HCT116 (cell line): Measurements from ENCODE around the gene EVX2. TPM values are rescaled to one million over a fixed set of nuclear protein-coding genes. Genes with fewer than 3 reads are reported as not detected.

Experiments
- ATAC-seq: fragments of 200-7000 bp; cut with Tn5 transposase; 2 replicates; pipeline ENCODE4 v1.9.1; 2020; ENCODE audit warnings: mild to moderate bottlenecking, moderate library complexity
- BruUV-seq: library from RNA; stranded (reverse); fragments of 400-500 nt; replicated peaks from 2 replicates; lab custom pipeline; 2021; lab: Mats Ljungman, UMichigan
- CTCF ChIA-PET: fragments of 300-600 bp; sonication (Branson Sonifier 250); formaldehyde crosslinking; loops from one replicate; lab custom pipeline; 2021; ENCODE audit warnings: antibody characterized with exemption; lab: Charles Lee
- POLR2A ChIA-PET: fragments of 300-600, 350-600 bp; sonication (Branson Sonifier 250); formaldehyde crosslinking; loops from one replicate; lab custom pipeline; 2021; ENCODE audit warnings: antibody characterized with exemption; lab: Charles Lee
- RAD21 ChIA-PET, 2 experiments: fragments of 300-600 bp; sonication (Branson Sonifier 250); formaldehyde crosslinking; loops; one replicate each; lab custom pipeline; 2023; ENCODE audit warnings: low total read pairs in 2 of 2; ENCODE audit not compliant: uncharacterized antibody in 2 of 2, unreplicated experiment in 2 of 2, low non-redundant PET in 1 of 2; lab: Charles Lee
- DNase-seq: peaks from one replicate; pipeline ENCODE4 v3.0.0-alpha.2; 2010; ENCODE audit warnings: low read depth, low spot score
- H2AFZ ChIP-seq: fragments of 200-600 bp; shearing (Covaris generic), sonication (generic); 2 replicates; pipeline ENCODE4 v1.6.1; 2017; ENCODE audit warnings: low read depth, mixed run types, mixed read lengths, antibody characterized with exemption, low read length; ENCODE audit not compliant: poor library complexity, severe bottlenecking
- H3K27ac ChIP-seq: 2 replicates; pipeline ENCODE4 v1.5.1; 2012; ENCODE audit warnings: low read depth, low read length
- H3K27me3 ChIP-seq: fragments of 200-600 bp; sonication (generic); 2 replicates; pipeline ENCODE4 v1.6.1; 2016; ENCODE audit warnings: mixed run types, low read length, mixed read lengths; ENCODE audit not compliant: insufficient read depth
- H3K36me3 ChIP-seq, 2 experiments: fragments of 200-500 bp in 1 of 2; fragments of 200-600 bp in 1 of 2; sonication (Bioruptor generic) in 1 of 2; sonication (generic) in 1 of 2; 2 replicates each; pipeline versions ENCODE4 v1.5.1 to v1.6.1; 2014 to 2016; ENCODE audit warnings: low read length in 2 of 2, inconsistent platforms in 1 of 2, mixed read lengths in 1 of 2, mixed run types in 1 of 2; ENCODE audit not compliant: insufficient read depth in 2 of 2, control insufficient read depth in 1 of 2
- H3K4me1 ChIP-seq, 2 experiments: fragments of 200-600 bp in 1 of 2; sonication (generic) in 1 of 2; 2 replicates each; pipeline versions ENCODE4 v1.5.1 to v1.6.1; 2012 to 2017; ENCODE audit warnings: low read length in 2 of 2, inconsistent platforms in 1 of 2, mild to moderate bottlenecking in 1 of 2, mixed read lengths in 1 of 2, mixed run types in 1 of 2, moderate library complexity in 1 of 2; ENCODE audit not compliant: insufficient read depth in 2 of 2, control insufficient read depth in 1 of 2
- H3K4me2 ChIP-seq: fragments of 200-600 bp; sonication (generic); 2 replicates; pipeline ENCODE4 v1.6.1; 2017; ENCODE audit warnings: mixed run types, low read length, mixed read lengths
- H3K4me3 ChIP-seq, 2 experiments: fragments of 200-600 bp in 1 of 2; sonication (generic) in 1 of 2; replicated peaks in 1 of 2; 2 replicates each; pipeline ENCODE4 v1.5.1; 2011 to 2016; ENCODE audit warnings: low read length in 2 of 2, control low read depth in 1 of 2, low read depth in 1 of 2, mild to moderate bottlenecking in 1 of 2, mixed read lengths in 1 of 2, mixed run types in 1 of 2
- H3K79me2 ChIP-seq: fragments of 200-600 bp; sonication (generic); 2 replicates; pipeline ENCODE4 v1.6.1; 2017; ENCODE audit warnings: mild to moderate bottlenecking, mixed run types, low read length, moderate library complexity, mixed read lengths; ENCODE audit not compliant: insufficient read depth
- H3K9ac ChIP-seq: fragments of 200-600 bp; sonication (generic); 2 replicates; pipeline ENCODE4 v1.6.1; 2016; ENCODE audit warnings: low read length, mixed read lengths
- H3K9me2 ChIP-seq: fragments of 200-600 bp; sonication (generic), shearing (Covaris generic); 2 replicates; pipeline ENCODE4 v1.6.1; 2017; ENCODE audit warnings: mixed run types, mild to moderate bottlenecking, moderate library complexity; ENCODE audit not compliant: insufficient read depth
- H3K9me3 ChIP-seq, 2 experiments: fragments of 200-500 bp in 1 of 2; fragments of 200-600 bp in 1 of 2; sonication (Bioruptor generic) in 1 of 2; sonication (generic) in 1 of 2; 2 replicates each; pipeline ENCODE4 v1.6.1; 2014 to 2017; ENCODE audit warnings: low read length in 2 of 2, mixed read lengths in 2 of 2, inconsistent platforms in 1 of 2, low read depth in 1 of 2, mild to moderate bottlenecking in 1 of 2, mixed run types in 1 of 2, moderate library complexity in 1 of 2; ENCODE audit not compliant: control insufficient read depth in 1 of 2, insufficient read depth in 1 of 2
- H4K20me1 ChIP-seq: fragments of 200-600 bp; sonication (generic), shearing (Covaris generic); 2 replicates; pipeline ENCODE4 v1.6.1; 2017; ENCODE audit warnings: mixed run types, mild to moderate bottlenecking, moderate library complexity; ENCODE audit not compliant: insufficient read depth
- CBX3 ChIP-seq: IDR thresholded peaks from 2 replicates; pipeline ENCODE4 v1.6.1; 2012; ENCODE audit warnings: low read depth
- ELF1 ChIP-seq: IDR thresholded peaks from 2 replicates; pipeline ENCODE4 v1.6.1; 2012; ENCODE audit warnings: low read depth, borderline replicate concordance
- EZH2 ChIP-seq: fragments of 200-600 bp; sonication (generic); IDR thresholded peaks from 2 replicates; pipeline ENCODE4 v1.6.1; 2017; ENCODE audit warnings: antibody characterized with exemption, mixed run types
- FOSL1 ChIP-seq: IDR thresholded peaks from 2 replicates; pipeline ENCODE4 v1.6.1; 2012; ENCODE audit warnings: low read depth
- POLR2AphosphoS5 ChIP-seq: IDR thresholded peaks from 2 replicates; pipeline ENCODE4 v1.6.1; 2011; ENCODE audit warnings: mild to moderate bottlenecking, low read depth, low read length, moderate library complexity
- RAD21 ChIP-seq: IDR thresholded peaks from 2 replicates; pipeline ENCODE4 v1.6.1; 2012; ENCODE audit warnings: low read depth, mild to moderate bottlenecking
- SIN3A ChIP-seq: IDR thresholded peaks from 2 replicates; pipeline ENCODE4 v1.6.1; 2012; ENCODE audit warnings: low read depth
- ZFX ChIP-seq: fragments of 450-650 bp; IDR thresholded peaks from 2 replicates; pipeline ENCODE4 v1.6.1; 2017
- ZNF274 ChIP-seq: fragments of 200-500 bp; sonication (Bioruptor generic); IDR thresholded peaks from 2 replicates; pipeline ENCODE4 v1.6.1; 2014; ENCODE audit warnings: mild to moderate bottlenecking, low read depth, low read length, inconsistent platforms
- intact Hi-C: fragments of 100-400 bp; cut with micrococcal nuclease; formaldehyde crosslinking; loops from 2 replicates; pipeline ENCODE4 v1.10.0; 2022
- total RNA-seq: library from RNA; stranded (reverse); gene quantifications from one replicate; pipeline ENCODE4 v1.2.1, GENCODE V29; 2021; ENCODE audit not compliant: unreplicated experiment
- TF ChIP-seq, protein P1 (sequence below), 3 experiments: fragments of 200-600 bp in 1 of 3; sonication (generic) in 1 of 3; IDR thresholded peaks in 2 of 3; conservative IDR thresholded peaks in 1 of 3; 2 replicates each; pipeline ENCODE4 v1.5.1; 2012 to 2017; ENCODE audit warnings: low read depth in 2 of 3, low read length in 2 of 3, antibody characterized with exemption in 1 of 3, borderline replicate concordance in 1 of 3, control low read depth in 1 of 3, mild to moderate bottlenecking in 1 of 3, mixed read lengths in 1 of 3, mixed run types in 1 of 3, moderate library complexity in 1 of 3; ENCODE audit not compliant: insufficient read depth in 1 of 3
- TF ChIP-seq, protein P2 (sequence below): IDR thresholded peaks from 2 replicates; pipeline ENCODE4 v1.6.1; 2012
- TF ChIP-seq, protein P3 (sequence below): IDR thresholded peaks from 2 replicates; pipeline ENCODE4 v1.6.1; 2011; ENCODE audit warnings: mild to moderate bottlenecking, low read length, moderate library complexity; ENCODE audit not compliant: insufficient replicate concordance; ENCODE audit errors: extremely low read depth

Gene EVX2
- total RNA-seq, 1 experiment from 2014 or later, result not detected

DNA sequence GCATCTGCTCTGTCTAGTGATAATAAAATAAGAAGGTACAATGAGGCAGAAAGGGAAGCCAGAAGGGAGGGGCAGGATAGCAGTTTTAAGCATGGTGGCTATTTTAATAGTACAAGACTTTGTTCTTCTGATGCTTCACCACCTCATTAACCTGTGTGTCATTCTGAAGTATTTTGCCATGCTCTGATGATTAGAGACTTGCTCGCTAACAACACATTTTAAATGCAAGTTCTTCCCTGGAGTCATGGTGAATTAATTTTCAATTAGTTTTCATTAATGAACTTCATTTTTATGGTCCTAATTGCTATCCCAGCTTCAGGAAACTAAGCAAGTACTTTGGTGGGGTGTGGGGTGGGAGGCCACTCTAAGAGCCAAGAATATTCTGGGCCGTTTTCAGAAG lies 56.0 kb downstream of the EVX2 start:
- DNase-seq (no peak), ATAC-seq (no peak)
- intact Hi-C loops, result no loop called here
- Histone ChIP-seq H2AFZ (no peak overlapping the region), H3K9me3 (no peaks in the 10 kb centered on the region), H3K4me1 (no peaks in the 10 kb centered on the region), H3K4me2 (no peak overlapping the region), H4K20me1 (no peaks in the 10 kb centered on the region), H3K9ac (no peak overlapping the region), H3K79me2 (no peaks in the 10 kb centered on the region), H3K36me3 (no peaks in the 10 kb centered on the region), H3K27me3 (no peaks in the 10 kb centered on the region; the same call in 1 of the 2 replicates), H3K27ac (no peak overlapping the region), H3K9me2 (no peaks in the 10 kb centered on the region), H3K4me3 (no peak overlapping the region)
- TF ChIP-seq SIN3A, result no peak
- no peak for TF ChIP-seq RAD21
- TF ChIP-seq ZNF274, result no peak
- no peak for TF ChIP-seq CBX3
- TF ChIP-seq, protein P1, sequence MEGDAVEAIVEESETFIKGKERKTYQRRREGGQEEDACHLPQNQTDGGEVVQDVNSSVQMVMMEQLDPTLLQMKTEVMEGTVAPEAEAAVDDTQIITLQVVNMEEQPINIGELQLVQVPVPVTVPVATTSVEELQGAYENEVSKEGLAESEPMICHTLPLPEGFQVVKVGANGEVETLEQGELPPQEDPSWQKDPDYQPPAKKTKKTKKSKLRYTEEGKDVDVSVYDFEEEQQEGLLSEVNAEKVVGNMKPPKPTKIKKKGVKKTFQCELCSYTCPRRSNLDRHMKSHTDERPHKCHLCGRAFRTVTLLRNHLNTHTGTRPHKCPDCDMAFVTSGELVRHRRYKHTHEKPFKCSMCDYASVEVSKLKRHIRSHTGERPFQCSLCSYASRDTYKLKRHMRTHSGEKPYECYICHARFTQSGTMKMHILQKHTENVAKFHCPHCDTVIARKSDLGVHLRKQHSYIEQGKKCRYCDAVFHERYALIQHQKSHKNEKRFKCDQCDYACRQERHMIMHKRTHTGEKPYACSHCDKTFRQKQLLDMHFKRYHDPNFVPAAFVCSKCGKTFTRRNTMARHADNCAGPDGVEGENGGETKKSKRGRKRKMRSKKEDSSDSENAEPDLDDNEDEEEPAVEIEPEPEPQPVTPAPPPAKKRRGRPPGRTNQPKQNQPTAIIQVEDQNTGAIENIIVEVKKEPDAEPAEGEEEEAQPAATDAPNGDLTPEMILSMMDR (IDR thresholded peaks at IDR 0.05 in 2 of 3, conservative IDR thresholded peaks at IDR 0.05 in 1 of 3; ENCODE audit: borderline replicate concordance in 1 of 3, insufficient read depth in 1 of 3, low read depth in 2 of 3, low read length in 2 of 3), result no peak
- TF ChIP-seq, protein P2, sequence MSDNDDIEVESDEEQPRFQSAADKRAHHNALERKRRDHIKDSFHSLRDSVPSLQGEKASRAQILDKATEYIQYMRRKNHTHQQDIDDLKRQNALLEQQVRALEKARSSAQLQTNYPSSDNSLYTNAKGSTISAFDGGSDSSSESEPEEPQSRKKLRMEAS, result no peak
- TF ChIP-seq ELF1, result no peak
- TF ChIP-seq, protein P3, sequence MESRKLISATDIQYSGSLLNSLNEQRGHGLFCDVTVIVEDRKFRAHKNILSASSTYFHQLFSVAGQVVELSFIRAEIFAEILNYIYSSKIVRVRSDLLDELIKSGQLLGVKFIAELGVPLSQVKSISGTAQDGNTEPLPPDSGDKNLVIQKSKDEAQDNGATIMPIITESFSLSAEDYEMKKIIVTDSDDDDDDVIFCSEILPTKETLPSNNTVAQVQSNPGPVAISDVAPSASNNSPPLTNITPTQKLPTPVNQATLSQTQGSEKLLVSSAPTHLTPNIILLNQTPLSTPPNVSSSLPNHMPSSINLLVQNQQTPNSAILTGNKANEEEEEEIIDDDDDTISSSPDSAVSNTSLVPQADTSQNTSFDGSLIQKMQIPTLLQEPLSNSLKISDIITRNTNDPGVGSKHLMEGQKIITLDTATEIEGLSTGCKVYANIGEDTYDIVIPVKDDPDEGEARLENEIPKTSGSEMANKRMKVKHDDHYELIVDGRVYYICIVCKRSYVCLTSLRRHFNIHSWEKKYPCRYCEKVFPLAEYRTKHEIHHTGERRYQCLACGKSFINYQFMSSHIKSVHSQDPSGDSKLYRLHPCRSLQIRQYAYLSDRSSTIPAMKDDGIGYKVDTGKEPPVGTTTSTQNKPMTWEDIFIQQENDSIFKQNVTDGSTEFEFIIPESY, result no peak
- no peak for TF ChIP-seq EZH2
- TF ChIP-seq FOSL1, result no peak
- no peak for TF ChIP-seq POLR2AphosphoS5
- no peak for TF ChIP-seq ZFX
- ChIA-PET CTCF (no interaction called here), POLR2A (no interaction called here), RAD21 (no interaction called here)
- BruUV-seq, result no TSS peak

Other genes starting within 250 kb of the EVX2 start
- 22.3 TPM for gene LNPK, start 81.7 kb downstream of the EVX2 start, total RNA-seq
- not detected for gene HOXD13, start 8.8 kb upstream of the EVX2 start, total RNA-seq
- gene HOXD12, start 15.8 kb upstream of the EVX2 start, total RNA-seq, result 0.27 TPM
- not detected for gene HOXD11, start 23.3 kb upstream of the EVX2 start, total RNA-seq
- gene HOXD10, start 32.8 kb upstream of the EVX2 start, total RNA-seq, result not detected
- not detected for gene HOXD9, start 38.8 kb upstream of the EVX2 start, total RNA-seq
- gene HOXD8, start 45.7 kb upstream of the EVX2 start, total RNA-seq, result 6.0 TPM
- gene HOXD4, start 67.6 kb upstream of the EVX2 start, total RNA-seq, result 0.61 TPM
- gene HOXD3, start 73.3 kb upstream of the EVX2 start, total RNA-seq, result 1.4 TPM
- not detected for gene HOXD1, start 104.7 kb upstream of the EVX2 start, total RNA-seq
- 38.9 TPM for gene MTX2, start 185.5 kb upstream of the EVX2 start, total RNA-seq